Nephron (organoid): ENCODE data around the gene COL4A1.

ENCODE experiments used
- H3K27ac Mint-ChIP-seq, 3 experiments: 2 replicates each; pipeline ENCODE4 v1.8.0; 2020; ENCODE audit warnings: mixed read lengths in 3 of 3, mild to moderate bottlenecking in 2 of 3, moderate library complexity in 1 of 3
- H3K27me3 Mint-ChIP-seq: 2 replicates; pipeline ENCODE4 v1.8.0; 2021; ENCODE audit warnings: low read depth, mild to moderate bottlenecking, moderate library complexity, mixed read lengths
- H3K36me3 Mint-ChIP-seq: 2 replicates; pipeline ENCODE4 v1.8.0; 2020; ENCODE audit warnings: low read depth, mixed read lengths
- H3K4me1 Mint-ChIP-seq: 2 replicates; pipeline ENCODE4 v1.8.0; 2020; ENCODE audit warnings: mixed read lengths
- H3K4me3 Mint-ChIP-seq, 3 experiments: 2 replicates each; pipeline ENCODE4 v1.8.0; 2020; ENCODE audit warnings: mild to moderate bottlenecking in 3 of 3, mixed read lengths in 3 of 3, moderate library complexity in 2 of 3
- H3K9me3 Mint-ChIP-seq: 2 replicates; pipeline ENCODE4 v1.8.0; 2020; ENCODE audit warnings: mixed read lengths
- CTCF ChIP-seq, 3 experiments: fragments of 200-600 bp; sonication (generic); IDR thresholded peaks; one replicate each; pipeline ENCODE4 v1.5.0; 2021; ENCODE audit warnings: antibody characterized with exemption in 3 of 3; ENCODE audit not compliant: unreplicated experiment in 3 of 3

COL4A1 gene

GRCh38 chr13:110220471-110220870 lies 86.5 kb downstream of the COL4A1 start:
- no peaks in the 10 kb centered on the region for H3K27me3 Mint-ChIP-seq
- H3K4me3 Mint-ChIP-seq: no peak overlapping the region
- no peaks in the 10 kb centered on the region for H3K9me3 Mint-ChIP-seq
- peaks cover 58% of the 10 kb centered on the region for H3K4me1 Mint-ChIP-seq
- H3K27ac Mint-ChIP-seq: peak overlapping the region in 1 of 3 experiments; percentile 5
- no peak for TF ChIP-seq CTCF (IDR thresholded peaks at IDR 0.05; ENCODE audit: unreplicated experiment in 3 of 3)
- no peaks in the 10 kb centered on the region for H3K36me3 Mint-ChIP-seq

- Mint-ChIP-seq H3K4me3 (no peak overlapping the region), H3K36me3 (no peaks in the 10 kb centered on the region), H3K9me3 (no peaks in the 10 kb centered on the region), H3K27ac (peak overlapping the region in 2 of 3 experiments; percentile 20 to 68), H3K27me3 (no peaks in the 10 kb centered on the region), H3K4me1 (peaks cover 58% of the 10 kb centered on the region)
- TF ChIP-seq CTCF (IDR thresholded peaks at IDR 0.05; ENCODE audit: unreplicated experiment in 3 of 3): no peak
Observed at GRCh38 chr13:110218581-110219201, 88.3 kb downstream of the COL4A1 start.

DNA sequence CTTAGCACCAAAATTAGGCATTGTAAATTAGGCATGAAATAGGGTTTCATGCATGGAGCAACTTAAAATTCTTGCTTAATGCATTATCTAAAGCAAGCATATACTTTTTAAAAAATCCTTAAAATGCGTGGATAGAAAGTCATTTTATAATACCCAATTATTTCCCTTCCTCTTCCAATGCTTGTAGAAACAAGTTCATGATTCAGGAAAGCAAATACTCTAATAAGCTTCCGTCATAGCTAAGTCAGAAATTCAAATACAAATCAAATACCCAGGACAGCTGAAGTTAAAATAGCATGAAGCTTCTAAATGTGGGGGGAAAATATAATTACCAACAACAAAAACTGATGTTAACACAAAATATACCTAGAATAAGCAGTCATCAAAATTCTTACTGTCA lies 89.1 kb downstream of the COL4A1 start:
- Mint-ChIP-seq H3K36me3 (peaks cover 6% of the 10 kb centered on the region), H3K9me3 (no peaks in the 10 kb centered on the region), H3K4me1 (peaks cover 58% of the 10 kb centered on the region), H3K27me3 (no peaks in the 10 kb centered on the region), H3K27ac (peak overlapping the region in 1 of 3 experiments; percentile 68), H3K4me3 (peak overlapping the region in 1 of 3 experiments; percentile 17)
- TF ChIP-seq CTCF (IDR thresholded peaks at IDR 0.05; ENCODE audit: unreplicated experiment in 3 of 3): no peak

GRCh38 chr13:110217085-110217484 lies 89.9 kb downstream of the COL4A1 start:
- H3K36me3 Mint-ChIP-seq: peaks cover 13% of the 10 kb centered on the region
- no peak overlapping the region for H3K4me3 Mint-ChIP-seq
- no peak for TF ChIP-seq CTCF (IDR thresholded peaks at IDR 0.05; ENCODE audit: unreplicated experiment in 3 of 3)
- H3K27me3 Mint-ChIP-seq: no peaks in the 10 kb centered on the region
- H3K9me3 Mint-ChIP-seq: no peaks in the 10 kb centered on the region
- H3K4me1 Mint-ChIP-seq: peaks cover 57% of the 10 kb centered on the region
- H3K27ac Mint-ChIP-seq: peak overlapping the region in 2 of 3 experiments; percentile 40 to 68

GRCh38 chr13:110216398-110217041 lies 90.4 kb downstream of the COL4A1 start:
- no peak for TF ChIP-seq CTCF (IDR thresholded peaks at IDR 0.05; ENCODE audit: unreplicated experiment in 3 of 3)
- Mint-ChIP-seq H3K9me3 (no peaks in the 10 kb centered on the region), H3K36me3 (peaks cover 16% of the 10 kb centered on the region), H3K27me3 (no peaks in the 10 kb centered on the region), H3K4me1 (peaks cover 51% of the 10 kb centered on the region), H3K27ac (peak overlapping the region in 2 of 3 experiments; percentile 40 to 68), H3K4me3 (no peak overlapping the region)

DNA sequence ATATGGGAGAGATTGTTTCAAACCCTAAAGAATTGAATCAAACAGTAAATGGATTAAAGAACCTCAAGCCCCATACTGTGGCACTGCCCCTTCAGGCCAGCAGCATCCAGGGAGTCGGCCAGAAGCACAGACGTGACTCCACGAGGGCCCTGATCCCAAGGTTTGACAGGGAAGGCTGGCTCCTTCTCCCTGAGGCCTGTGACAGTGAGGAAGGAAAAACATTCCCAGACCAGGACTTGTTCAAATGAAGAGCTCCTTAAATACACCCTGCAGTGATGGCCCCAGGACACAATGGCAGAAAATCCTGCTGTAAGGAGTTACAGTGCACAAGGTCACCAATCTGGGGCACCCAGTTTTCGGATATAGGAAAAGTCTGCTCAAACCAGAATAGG lies 91.0 kb downstream of the COL4A1 start:
- H3K9me3 Mint-ChIP-seq: no peaks in the 10 kb centered on the region
- TF ChIP-seq CTCF (IDR thresholded peaks at IDR 0.05; ENCODE audit: unreplicated experiment in 3 of 3): no peak
- peaks cover 46% of the 10 kb centered on the region for H3K4me1 Mint-ChIP-seq
- H3K36me3 Mint-ChIP-seq: peaks cover 21% of the 10 kb centered on the region
- no peak overlapping the region for H3K4me3 Mint-ChIP-seq
- H3K27ac Mint-ChIP-seq: peak overlapping the region in 2 of 3 experiments; percentile 2 to 68
- H3K27me3 Mint-ChIP-seq: no peaks in the 10 kb centered on the region
